ENCODE data around the gene HCAR3.

Gene HCAR3

DNA sequence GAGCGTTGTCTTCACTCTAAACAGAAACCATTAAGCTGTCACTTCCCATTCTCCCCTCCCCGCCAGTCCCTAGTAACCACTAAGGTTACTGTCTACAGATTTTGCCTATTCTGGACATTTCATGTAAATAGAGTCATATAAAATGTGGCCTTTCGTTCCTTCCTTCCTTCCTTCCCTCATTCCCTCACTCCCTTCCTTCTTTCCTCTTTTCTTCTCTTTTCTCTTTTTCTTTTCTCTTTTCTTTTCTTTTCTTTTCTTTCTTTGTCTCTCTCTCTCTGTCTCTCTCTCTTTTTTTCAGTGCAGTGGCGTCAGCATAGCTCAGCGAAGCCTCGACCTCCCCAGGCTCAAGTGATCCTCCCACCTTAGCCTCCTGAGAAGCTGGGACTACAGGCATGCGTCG, 51.3 kb downstream of the HCAR3 start:
- no peaks in the 10 kb centered on the region for H3K4me1 Mint-ChIP-seq (ENCODE audit: low read depth)
- no peak overlapping the region for H3K27ac Mint-ChIP-seq
- no peaks in the 10 kb centered on the region for H3K36me3 Mint-ChIP-seq
- no peak overlapping the region for H3K4me3 Mint-ChIP-seq
- no peaks in the 10 kb centered on the region for H3K9me3 Mint-ChIP-seq (ENCODE audit: low read depth)
- H3K27me3 Mint-ChIP-seq, result no peaks in the 10 kb centered on the region

Measured in activated naive CD8-positive, alpha-beta T cell (primary cell).